G401 (cell line): ENCODE results near the gene CMTM1. TPM values are rescaled to one million over a fixed set of nuclear protein-coding genes. Genes with fewer than 3 reads are reported as not detected.
A peak's percentile ranks its signal among the peaks of the same experiment; 100 is the strongest.

Experiments
- DNase-seq: peaks from one replicate; pipeline ENCODE4 v3.0.0-alpha.2; 2015; ENCODE audit warnings: low spot score
- in situ Hi-C: cut with HindIII; loops from 2 replicates; pipeline ENCODE4 v1.10.0; 2016; ENCODE audit warnings: low sequenced_read_pairs, mixed read lengths
- total RNA-seq: library from RNA; depleted of rRNA; stranded (reverse); fragments of >200 nt; shearing (Covaris generic); gene quantifications from 2 replicates; pipeline ENCODE4 v1.2.3, GENCODE V29; 2014; rRNA removed

The CMTM1 gene
- total RNA-seq = 3.1 TPM in 1 of 2 replicates, not detected in the other

GRCh38 chr16:66566051-66566901 lies at the start of gene CMTM1:
TSS of gene CMTM1 (plus strand) at chr16:66566439. CDS start at chr16:66566514, 75 bp downstream.
- no peak for DNase-seq
- in situ Hi-C loops = no loop called here

- no peak for DNase-seq
- in situ Hi-C loops = no loop called here
Measured at GRCh38 chr16:66516509-66516807, 49.8 kb upstream of the CMTM1 start.

DNA sequence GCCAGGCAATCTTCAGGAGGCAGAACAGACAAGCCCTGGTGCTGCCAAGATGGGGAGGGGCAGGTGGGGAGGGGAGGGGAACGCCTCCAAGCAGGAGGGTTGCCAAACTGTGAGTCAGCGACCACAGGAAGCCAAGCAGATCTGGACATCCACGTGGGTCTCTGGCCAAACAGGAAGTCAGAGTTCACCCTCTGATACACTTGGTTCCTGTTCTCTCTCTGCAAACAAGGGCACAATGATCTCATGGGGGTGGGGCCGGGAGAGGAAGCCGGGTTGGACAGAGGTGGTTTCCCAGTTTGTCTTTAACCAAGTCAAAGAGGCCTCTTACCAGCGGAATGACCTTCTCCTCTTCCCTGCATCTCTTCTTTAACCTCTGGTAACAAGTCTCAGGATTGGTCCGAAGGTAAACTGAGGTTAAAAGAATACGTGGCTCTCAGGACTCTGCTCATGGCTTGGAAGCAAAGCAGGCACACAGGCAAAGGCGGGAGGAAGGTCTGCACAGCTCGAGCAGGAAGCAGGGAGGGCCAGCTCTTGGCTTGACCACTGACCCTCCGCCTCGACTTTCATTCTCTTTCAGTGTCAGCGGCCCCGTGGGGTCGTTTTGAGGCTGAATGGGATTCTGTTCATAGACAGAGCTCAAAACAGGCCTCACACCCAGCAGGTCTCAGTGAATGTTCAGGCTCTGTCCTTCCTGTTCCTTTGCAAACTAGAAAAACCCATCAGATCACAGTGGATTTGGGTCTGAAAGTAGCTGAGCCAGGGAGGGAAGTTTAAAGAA lies 49.2 kb upstream of the CMTM1 start:
- in situ Hi-C loops = no loop called here
- peak; percentile 61 for DNase-seq

- DNase-seq = no peak
- in situ Hi-C loops = no loop called here
Measured at GRCh38 chr16:66517586-66518263, 48.5 kb upstream of the CMTM1 start.

DNA sequence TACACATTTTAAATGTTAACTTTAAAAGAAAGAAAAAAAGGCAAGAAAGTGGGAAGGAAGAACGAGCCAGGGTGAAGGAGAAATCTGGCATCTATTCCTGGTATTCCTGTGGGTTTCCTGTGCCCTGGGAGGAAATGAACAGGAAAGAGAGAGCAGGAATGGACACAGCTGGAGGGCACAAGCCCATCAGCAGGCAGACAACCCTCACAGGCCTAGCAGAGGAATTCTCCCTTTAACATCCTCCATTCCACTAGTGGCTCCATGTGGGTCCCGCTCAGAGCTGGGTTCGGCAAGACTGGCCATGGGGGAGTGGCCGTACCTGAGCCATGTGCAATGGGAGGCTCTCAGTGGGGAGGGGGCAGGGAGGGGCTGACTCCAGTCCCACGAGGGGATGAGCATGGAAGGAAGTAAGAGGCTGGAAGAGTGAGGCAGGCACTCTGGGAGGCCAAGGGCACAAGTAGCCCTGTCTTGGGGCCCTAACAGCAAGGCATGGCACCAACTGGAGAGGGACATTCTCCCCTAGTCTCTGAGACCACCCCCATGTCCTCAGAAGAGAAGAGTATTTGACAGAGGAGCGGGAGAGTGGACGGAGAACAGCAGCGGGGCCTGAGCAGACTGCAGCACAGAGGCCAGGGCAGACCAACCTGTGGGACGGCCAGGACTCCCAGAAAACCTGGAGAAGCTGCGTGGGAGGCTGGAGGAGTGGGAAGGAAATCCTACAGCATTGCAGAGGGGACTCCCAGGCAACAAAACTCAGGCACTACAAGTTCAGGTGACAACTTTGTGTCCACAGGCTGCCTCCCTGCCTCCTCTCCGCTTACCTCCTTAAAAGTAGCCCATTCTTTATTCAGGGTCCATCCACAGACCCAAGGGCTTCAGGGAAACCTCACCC lies 46.5 kb upstream of the CMTM1 start:
- in situ Hi-C loops = no loop called here
- DNase-seq = no peak

GRCh38 chr16:66520406-66521170 lies 45.7 kb upstream of the CMTM1 start:
- no peak for DNase-seq
- in situ Hi-C loops = no loop called here

DNA sequence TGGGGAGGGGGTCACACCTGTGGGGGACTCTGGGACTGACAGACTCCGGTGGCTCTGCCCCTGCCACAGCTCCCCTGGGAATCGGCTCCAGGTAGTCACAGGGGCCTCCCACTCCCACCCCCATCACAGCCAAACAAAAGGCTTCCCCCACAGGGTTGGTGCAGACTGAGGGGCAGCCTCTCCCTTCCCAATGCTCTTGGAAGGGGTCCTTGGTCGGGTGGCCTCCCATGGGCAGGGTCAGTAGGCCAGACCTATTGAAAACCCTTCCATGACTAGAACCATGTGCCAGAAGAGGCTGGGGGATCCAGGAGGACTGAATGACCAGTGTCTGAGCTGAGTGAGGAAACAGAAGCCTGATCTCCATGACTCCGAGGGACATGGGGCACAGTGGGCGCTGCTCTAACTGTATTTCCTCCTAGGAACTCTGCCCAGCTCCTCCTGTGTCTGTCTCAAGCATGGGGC lies 45.0 kb upstream of the CMTM1 start:
- no peak for DNase-seq
- in situ Hi-C loops = no loop called here

GRCh38 chr16:66521951-66522771 lies 44.1 kb upstream of the CMTM1 start:
- DNase-seq = no peak
- in situ Hi-C loops = no loop called here

- DNase-seq = no peak
- in situ Hi-C loops = no loop called here
Measured at GRCh38 chr16:66522816-66523590, 43.2 kb upstream of the CMTM1 start.

DNA sequence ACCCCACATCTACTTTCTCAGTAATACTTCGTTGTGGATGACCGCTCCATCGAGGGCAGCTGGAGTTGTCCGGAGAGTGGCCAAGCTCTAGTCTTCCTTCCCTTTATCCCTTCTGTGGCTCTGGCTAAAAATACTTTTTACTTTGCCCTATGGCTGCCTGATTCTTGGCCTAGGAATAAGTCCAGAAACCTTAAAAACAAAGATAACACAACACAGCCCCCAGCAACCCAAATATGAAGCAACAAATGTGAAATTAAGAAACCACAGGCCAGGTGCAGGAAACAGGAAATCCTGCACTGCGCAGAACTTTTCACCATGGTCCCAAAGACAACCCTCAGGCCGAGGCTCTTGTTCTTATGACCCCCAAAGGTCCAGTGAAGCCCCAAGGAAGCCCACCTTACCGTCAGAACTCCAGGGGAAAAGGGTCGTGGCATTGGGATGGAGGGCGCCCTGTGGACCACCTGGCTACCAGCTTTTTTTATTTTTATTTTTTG lies 42.3 kb upstream of the CMTM1 start:
- DNase-seq = no peak
- in situ Hi-C loops = no loop called here

- in situ Hi-C loops = no loop called here
- no peak for DNase-seq
Measured at GRCh38 chr16:66524601-66525164, 41.6 kb upstream of the CMTM1 start.

DNA sequence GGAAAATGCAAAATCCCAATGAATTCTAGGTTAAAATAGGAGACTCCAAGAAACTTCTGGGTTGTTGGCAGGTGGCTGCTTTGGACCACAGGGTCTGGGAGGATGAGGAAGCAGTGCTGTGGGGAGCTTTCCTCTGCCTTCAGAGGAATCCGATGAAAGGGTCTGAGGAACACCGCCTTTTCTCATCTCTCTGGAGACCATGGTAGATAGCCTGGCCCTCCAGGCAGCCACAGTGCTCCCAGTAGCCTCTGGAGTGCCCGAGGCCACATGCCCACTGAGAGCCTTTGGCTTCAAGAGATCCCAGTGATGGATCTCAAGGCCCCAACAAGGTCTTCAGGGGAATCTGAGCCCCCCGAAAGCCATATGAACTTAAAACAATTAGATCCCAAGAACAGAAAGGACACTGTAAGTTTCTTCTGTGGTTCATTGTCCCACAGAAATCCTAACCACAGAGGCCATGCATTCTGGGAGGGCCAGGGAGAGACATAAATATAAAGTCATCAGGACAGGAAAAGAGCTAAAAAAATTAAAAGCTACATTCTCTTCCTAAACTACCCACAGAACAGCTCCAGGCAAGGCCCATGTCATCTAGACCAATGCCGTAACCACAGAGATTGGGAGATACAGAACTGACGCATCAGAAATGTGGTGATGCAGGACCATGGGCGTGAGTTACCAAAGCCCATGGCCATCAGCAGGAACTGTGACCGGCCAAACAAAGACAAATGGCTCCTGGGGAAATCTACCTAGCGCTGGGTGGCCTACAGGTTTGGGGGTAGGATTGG lies 40.7 kb upstream of the CMTM1 start:
- in situ Hi-C loops = no loop called here
- DNase-seq = no peak

GRCh38 chr16:66528294-66528693 lies 37.9 kb upstream of the CMTM1 start:
- no peak for DNase-seq
- in situ Hi-C loops = no loop called here

DNA sequence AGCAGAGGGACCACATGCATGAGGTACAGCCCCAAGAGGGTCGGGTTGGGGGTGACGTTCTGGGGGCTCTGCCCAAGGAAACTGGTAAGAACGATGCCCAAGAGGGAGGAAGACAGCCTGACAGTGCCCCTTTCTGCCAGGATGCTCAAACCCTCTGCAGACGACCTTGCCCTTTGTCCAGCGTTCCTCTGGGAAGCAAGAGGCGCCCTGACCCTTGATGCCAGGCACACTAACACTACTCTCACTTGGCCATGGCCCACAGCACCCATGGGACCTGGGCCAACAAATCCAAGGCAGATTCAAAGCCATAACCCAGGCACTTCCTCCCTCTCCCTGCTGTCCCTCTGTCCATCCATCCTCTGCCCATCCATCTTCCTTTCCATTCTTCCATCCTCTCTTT lies 36.8 kb upstream of the CMTM1 start:
- DNase-seq = no peak
- in situ Hi-C loops = no loop called here

GRCh38 chr16:66534376-66534799 lies 31.9 kb upstream of the CMTM1 start:
- no peak for DNase-seq
- in situ Hi-C loops = no loop called here

DNA sequence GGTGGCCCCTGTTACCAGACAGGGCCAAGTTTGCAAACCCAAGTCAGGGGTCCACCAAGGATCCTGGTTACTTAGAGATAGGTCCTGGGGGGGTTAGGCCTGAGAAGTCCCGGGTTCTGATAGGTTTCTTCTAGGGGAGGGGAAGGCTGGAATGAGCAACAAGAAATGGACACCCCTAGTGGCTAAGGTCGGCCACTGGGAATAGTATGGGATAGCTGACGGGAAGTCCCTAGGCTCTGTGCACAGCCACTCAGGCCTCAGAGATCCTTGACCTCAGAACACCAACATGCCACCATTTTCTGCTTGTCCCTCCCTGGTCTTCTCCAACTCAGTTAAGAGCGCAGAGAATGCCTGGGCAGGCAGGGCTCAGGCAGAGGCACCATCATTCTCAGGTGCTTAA lies 29.7 kb upstream of the CMTM1 start:
- in situ Hi-C loops = no loop called here
- DNase-seq = no peak
